ENCODE results near the gene MAGI3.

DNA sequence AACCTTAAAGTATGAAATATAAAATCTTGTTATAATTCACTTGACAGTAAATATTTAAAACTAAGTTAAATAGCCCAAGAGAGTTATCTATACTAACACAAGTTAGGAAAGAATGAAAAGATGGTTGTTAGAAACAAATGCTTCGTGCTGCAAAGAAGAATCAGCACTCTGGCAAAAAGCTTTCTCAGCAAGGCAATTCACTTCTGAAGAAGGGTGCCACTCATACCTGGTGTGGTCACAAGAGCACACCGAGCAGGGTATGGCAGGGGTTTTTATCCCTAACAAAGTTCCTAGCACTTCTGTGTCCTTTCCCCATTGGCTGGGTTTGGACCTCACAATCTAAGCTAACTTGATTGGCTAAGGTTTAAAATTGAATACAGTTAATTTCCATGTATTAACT is 121.0 kb downstream of the MAGI3 start:
- TF ChIP-seq, protein P1, sequence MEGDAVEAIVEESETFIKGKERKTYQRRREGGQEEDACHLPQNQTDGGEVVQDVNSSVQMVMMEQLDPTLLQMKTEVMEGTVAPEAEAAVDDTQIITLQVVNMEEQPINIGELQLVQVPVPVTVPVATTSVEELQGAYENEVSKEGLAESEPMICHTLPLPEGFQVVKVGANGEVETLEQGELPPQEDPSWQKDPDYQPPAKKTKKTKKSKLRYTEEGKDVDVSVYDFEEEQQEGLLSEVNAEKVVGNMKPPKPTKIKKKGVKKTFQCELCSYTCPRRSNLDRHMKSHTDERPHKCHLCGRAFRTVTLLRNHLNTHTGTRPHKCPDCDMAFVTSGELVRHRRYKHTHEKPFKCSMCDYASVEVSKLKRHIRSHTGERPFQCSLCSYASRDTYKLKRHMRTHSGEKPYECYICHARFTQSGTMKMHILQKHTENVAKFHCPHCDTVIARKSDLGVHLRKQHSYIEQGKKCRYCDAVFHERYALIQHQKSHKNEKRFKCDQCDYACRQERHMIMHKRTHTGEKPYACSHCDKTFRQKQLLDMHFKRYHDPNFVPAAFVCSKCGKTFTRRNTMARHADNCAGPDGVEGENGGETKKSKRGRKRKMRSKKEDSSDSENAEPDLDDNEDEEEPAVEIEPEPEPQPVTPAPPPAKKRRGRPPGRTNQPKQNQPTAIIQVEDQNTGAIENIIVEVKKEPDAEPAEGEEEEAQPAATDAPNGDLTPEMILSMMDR (IDR thresholded peaks at IDR 0.05): no peak
- TF ChIP-seq EZH2 (IDR thresholded peaks at IDR 0.05; ENCODE audit: borderline replicate concordance, insufficient read depth, low read depth, low read length, poor library complexity, severe bottlenecking): no peak

All from B cell (primary cell).